ENCODE data around the gene DNAH12. TPM values are rescaled to one million over a fixed set of nuclear protein-coding genes. Genes with fewer than 3 reads are reported as not detected.
"Not testable (repeated sequence)": the region's sequence is repeated elsewhere in the genome, so short reads cannot be mapped to it uniquely, and the experiment has no call there.

The DNAH12 gene
- total and polyA plus RNA-seq, 8 donors, result 0.61 to 10.4 (median 5.4) TPM

DNA sequence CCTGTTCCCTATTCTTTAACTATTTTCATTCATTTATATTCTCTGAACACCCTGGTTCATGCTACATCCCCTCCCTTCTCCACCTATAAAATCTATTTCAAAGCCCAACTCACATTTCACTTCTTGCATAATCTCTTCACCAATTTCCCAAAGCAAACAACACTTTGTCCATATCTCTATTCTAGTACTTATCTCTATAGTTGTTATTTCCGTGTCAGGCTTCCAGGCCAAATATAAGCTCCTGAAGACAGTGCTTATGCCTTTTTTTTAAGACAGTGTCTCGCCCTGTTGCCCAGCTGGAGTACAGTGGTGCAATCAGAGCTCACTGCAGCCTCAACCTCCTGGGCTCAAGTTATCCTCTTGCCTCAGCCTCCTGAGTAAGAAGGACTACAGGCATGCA is 43.6 kb downstream of the DNAH12 start:
- no peaks in the 10 kb centered on the region for H3K27me3 ChIP-seq
- no peak overlapping the region for H3K27ac ChIP-seq
- H3K9me3 ChIP-seq, result no peaks in the 10 kb centered on the region
- no peaks in the 10 kb centered on the region for H3K4me1 ChIP-seq
- intact Hi-C loops (cut with DNase I), result no loop called here
- TF ChIP-seq, protein P1, sequence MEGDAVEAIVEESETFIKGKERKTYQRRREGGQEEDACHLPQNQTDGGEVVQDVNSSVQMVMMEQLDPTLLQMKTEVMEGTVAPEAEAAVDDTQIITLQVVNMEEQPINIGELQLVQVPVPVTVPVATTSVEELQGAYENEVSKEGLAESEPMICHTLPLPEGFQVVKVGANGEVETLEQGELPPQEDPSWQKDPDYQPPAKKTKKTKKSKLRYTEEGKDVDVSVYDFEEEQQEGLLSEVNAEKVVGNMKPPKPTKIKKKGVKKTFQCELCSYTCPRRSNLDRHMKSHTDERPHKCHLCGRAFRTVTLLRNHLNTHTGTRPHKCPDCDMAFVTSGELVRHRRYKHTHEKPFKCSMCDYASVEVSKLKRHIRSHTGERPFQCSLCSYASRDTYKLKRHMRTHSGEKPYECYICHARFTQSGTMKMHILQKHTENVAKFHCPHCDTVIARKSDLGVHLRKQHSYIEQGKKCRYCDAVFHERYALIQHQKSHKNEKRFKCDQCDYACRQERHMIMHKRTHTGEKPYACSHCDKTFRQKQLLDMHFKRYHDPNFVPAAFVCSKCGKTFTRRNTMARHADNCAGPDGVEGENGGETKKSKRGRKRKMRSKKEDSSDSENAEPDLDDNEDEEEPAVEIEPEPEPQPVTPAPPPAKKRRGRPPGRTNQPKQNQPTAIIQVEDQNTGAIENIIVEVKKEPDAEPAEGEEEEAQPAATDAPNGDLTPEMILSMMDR (IDR thresholded peaks at IDR 0.05), result no peak
- no peak overlapping the region for H3K4me3 ChIP-seq
- ATAC-seq (no peak), DNase-seq (no peak)
- no peaks in the 10 kb centered on the region for H3K36me3 ChIP-seq

DNA sequence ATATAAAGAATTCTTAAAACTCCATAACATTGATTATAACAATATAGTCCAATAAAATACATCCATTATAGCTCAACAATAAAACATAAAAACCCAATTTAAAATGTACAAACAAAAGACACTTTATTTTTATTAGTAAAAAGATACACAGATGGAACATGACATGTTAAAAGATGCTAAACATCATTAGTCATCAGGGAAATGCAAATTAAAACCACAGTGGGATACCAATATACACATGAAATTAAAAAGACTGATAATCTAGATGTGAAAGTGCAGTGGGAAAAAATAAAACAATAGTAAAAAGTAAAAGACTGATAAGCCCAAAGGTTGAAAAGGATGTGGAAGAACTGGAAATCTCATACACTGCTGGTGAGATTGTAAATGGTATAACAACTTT is 46.2 kb downstream of the DNAH12 start:
- Histone ChIP-seq H3K27me3 (no peaks in the 10 kb centered on the region), H3K4me3 (no peak overlapping the region), H3K9me3 (no peaks in the 10 kb centered on the region), H3K27ac (no peak overlapping the region), H3K4me1 (no peaks in the 10 kb centered on the region), H3K36me3 (no peaks in the 10 kb centered on the region)
- intact Hi-C loops (cut with DNase I), result no loop called here
- TF ChIP-seq, protein P1 (IDR thresholded peaks at IDR 0.05), result no peak
- ATAC-seq (no peak), DNase-seq (no peak)

- DNase-seq, result no peak
- Histone ChIP-seq H3K9me3 (no peaks in the 10 kb centered on the region), H3K4me1 (no peaks in the 10 kb centered on the region), H3K27ac (no peak overlapping the region), H3K27me3 (no peaks in the 10 kb centered on the region), H3K4me3 (no peak overlapping the region), H3K36me3 (no peaks in the 10 kb centered on the region)
- ATAC-seq, result no peak
- TF ChIP-seq, protein P1 (IDR thresholded peaks at IDR 0.05), result no peak
- intact Hi-C loops (cut with DNase I), result no loop called here
These were observed 59.6 kb downstream of the DNAH12 start for GRCh38 chr3:57484563-57484962.

GRCh38 chr3:57477193-57477592 is 67.0 kb downstream of the DNAH12 start:
- H3K4me1 ChIP-seq; H3K4me3 ChIP-seq; H3K27ac ChIP-seq; H3K36me3 ChIP-seq; H3K9me3 ChIP-seq; DNase-seq; intact Hi-C loops (cut with DNase I); H3K27me3 ChIP-seq; ATAC-seq: not testable (repeated sequence)

- TF ChIP-seq, protein P1 (IDR thresholded peaks at IDR 0.05), result no peak
- no peak overlapping the region for H3K4me3 ChIP-seq
- H3K27ac ChIP-seq, result no peak overlapping the region
- no peaks in the 10 kb centered on the region for H3K36me3 ChIP-seq
- ATAC-seq (no peak), DNase-seq (peak in 1 of 4 donors; percentile 5)
- intact Hi-C loops (cut with DNase I), result no loop called here
- H3K9me3 ChIP-seq, result no peaks in the 10 kb centered on the region
- no peaks in the 10 kb centered on the region for H3K27me3 ChIP-seq
- H3K4me1 ChIP-seq, result no peaks in the 10 kb centered on the region
These were observed 79.3 kb downstream of the DNAH12 start for GRCh38 chr3:57464801-57465200.

DNA sequence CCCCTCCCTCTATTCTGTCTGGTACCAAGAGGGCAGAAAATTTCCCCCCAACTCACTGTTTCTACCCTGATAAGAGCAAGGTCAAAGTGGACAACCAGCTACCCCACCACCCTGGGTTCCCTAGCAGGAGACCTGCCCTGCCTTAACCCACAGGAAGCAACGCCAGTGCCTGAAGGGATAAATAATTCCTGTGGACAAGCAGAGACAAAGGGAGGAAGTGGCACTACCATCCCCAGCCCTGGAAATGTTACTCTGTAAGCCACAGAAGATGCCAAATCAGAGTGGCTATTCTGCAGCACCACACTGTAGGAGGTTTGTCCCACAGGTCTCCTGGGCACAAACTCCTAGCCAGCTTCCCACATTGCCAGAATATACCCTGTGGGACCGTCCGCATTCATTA is 80.1 kb downstream of the DNAH12 start:
- H3K4me3 ChIP-seq, result no peak overlapping the region
- H3K4me1 ChIP-seq, result no peaks in the 10 kb centered on the region
- no peak overlapping the region for H3K27ac ChIP-seq
- no peaks in the 10 kb centered on the region for H3K27me3 ChIP-seq
- TF ChIP-seq, protein P1 (IDR thresholded peaks at IDR 0.05), result no peak
- H3K36me3 ChIP-seq, result no peaks in the 10 kb centered on the region
- H3K9me3 ChIP-seq, result no peaks in the 10 kb centered on the region
- ATAC-seq (no peak), DNase-seq (no peak)
- intact Hi-C loops (cut with DNase I), result no loop called here

Measured in left lung (tissue), 10 donors.